M059J (cell line): Measurements from ENCODE around the gene CYP4V2. TPM values are rescaled to one million over a fixed set of nuclear protein-coding genes. Genes with fewer than 3 reads are reported as not detected.
A peak's percentile ranks its signal among the peaks of the same experiment; 100 is the strongest.

ENCODE experiments used
- DNase-seq: peaks from one replicate; pipeline ENCODE4 v3.0.0-alpha.2; 2012; ENCODE audit warnings: low read depth
- total RNA-seq: library from RNA; depleted of rRNA; stranded (reverse); fragments of >200 nt; shearing (Covaris generic); gene quantifications from 2 replicates; pipeline ENCODE4 v1.2.3, GENCODE V29; 2014

CYP4V2 gene
- total RNA-seq, 1 experiment from 2014 or later, result 1.5 TPM

DNA sequence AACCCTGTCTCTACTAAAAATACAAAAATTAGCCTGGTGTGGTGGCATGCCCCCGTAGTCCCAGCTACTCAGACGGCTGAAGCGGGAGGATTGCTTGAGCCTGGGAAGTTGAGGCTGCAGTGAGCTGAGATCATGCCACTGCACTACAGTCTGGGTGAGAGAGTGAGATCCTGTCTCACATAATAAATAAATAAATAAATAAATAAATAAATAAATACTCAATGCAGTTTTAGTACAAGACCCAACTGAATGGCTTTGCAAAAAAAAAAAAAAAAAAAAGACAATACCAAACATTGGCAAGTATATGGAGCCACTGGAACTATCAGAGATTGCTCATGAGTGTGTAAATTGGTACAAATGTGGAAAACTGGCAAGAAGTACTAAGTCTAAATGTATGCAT lies 3.3 kb upstream of the CYP4V2 start:
- DNase-seq, result no peak

DNA sequence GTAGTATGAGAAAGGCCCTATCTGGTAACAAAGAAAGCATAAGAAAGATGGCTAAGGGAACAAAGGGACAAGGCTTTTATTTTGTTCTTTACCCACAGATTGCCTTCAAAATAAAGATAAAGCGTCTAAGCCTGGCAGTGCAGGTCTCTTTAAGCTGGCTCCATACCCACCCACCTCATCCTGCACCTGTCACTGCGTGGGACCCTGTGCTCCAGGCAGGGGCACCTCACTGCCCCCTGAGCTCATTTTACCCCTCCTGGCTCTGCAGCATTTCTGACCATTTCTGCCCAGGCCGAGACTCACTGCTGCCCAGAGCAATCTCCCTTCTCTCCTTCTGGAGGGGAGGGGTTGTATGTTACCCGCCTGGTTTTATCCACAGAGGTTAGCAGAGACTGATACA lies 1.7 kb upstream of the CYP4V2 start:
- no peak for DNase-seq

DNA sequence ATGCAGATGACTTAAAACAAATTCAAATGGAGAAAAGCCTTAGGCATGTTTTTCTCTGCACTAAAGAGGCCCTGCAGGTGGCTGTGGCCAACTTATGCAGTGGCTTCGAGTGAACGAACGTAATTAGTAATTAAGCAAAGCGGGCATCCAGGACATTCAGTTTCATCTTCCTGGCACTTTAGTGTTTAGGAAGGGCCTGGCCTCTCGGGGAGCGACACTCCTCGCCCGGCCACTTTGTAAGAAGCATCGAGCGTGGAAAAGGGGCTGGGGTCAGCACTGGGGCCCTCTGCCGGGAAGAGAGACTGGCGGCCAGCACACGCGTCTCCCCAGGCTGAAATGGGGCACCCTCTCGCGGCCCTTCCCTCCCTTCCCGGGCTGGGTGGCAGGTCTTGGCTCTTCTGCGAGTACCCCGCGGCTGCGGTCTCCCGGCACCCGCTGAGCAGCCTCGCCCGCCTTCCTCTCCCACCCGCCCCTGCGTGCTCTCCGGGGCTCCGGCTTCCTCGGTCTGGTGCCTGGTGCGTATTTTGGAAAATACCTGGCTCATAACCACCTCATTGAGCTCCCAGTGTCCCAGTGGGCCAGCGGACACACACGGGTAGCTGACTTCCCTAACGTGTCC lies 677 bp upstream of the CYP4V2 start:
- DNase-seq, result peak; percentile 11

DNA sequence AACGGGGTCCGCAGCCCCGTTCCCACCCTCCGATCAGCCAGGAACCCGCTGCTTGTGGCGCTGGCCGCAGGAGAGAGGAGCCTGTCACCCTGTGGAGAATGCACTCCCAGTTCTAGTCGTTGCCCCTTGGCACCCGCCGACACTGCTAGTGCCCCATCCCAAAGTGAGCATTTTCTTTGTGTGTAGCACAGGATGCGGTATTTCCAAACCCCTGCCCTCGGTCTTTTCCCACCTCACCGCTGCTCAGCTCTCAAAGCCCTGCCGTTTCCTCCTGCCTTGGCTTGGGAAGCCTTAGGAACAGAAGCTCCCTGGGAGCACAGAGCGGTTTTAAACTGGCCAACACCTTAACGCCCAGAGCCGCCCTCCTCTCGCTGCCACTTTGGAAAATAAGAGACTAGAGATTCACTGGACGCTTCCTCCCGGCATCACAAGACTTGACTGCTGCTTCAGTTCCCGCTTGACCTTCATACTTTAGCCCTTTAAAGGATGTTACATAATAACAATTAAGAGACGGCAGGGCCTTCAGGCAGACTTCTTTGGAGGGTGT lies 772 bp downstream of the CYP4V2 start:
- peak; percentile 17 for DNase-seq

DNA sequence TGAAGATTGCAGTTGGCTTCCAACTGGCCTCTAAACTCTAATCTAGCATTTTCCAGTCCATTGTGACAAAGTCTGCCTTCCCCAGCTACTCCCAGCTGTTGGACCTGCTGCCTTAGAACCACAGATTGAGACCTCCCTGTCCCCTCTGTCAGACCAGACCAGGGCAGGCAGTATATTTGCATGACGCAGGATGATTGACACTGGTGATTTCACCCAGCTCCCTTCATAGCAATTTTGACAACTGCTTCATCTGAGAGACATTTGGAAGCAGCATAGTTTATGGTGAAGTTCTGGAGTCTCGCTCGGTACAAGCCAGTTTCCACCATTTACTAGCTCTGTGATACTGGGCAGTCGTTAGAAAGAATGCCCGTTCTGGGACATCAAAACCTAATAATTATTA lies 2.5 kb downstream of the CYP4V2 start:
- DNase-seq, result no peak

DNA sequence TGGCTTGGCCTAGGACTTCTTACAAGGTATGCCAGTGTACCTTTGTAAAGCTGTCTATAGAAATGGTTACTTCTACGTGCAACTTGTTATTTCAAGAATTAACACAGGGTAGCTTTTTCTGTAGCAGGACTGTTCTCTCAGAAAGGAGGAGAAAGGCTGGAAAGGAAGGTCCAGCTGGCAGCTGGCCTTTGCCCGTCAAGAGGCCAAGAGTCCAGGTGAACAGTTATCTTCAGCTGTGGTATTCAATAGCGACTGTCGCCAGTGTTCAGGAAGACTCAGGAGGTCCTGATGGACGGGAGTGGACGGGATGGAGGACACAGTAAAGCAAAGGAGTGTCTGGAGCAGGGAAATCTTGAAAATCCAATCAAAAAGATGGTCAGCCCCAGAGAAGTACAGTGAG lies 4.7 kb downstream of the CYP4V2 start:
- no peak for DNase-seq

DNA sequence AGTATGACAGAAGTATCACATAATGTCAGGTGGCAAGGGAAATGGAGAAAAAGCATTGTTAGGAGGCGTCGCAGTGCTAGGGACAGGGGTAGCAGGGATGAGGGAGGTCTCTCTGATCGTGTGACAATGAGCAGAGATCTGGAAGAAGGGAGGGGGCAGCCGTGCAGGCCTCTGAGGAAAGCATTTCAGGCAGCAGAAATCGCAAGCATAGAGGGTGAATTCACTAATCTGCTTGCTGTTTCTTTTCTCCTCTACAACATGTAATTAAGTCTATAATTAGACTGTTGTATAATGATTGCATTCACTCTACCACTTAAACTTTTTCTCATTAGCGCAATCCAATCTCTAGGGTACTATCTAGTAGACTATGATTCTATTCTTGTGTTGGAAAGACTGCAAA lies 9.1 kb downstream of the CYP4V2 start:
- DNase-seq, result no peak

DNA sequence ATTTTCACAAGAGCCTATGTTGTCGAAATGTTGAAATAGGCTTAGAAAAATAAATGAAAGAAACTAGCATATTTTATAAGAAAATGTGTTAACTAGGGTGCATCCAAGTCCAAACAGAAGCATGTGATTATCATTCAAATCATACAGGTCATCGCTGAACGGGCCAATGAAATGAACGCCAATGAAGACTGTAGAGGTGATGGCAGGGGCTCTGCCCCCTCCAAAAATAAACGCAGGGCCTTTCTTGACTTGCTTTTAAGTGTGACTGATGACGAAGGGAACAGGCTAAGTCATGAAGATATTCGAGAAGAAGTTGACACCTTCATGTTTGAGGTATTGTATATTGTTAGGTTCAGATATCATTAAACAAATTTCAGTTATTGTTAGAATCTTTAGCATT lies 9.6 kb downstream of the CYP4V2 start:
- no peak for DNase-seq

DNA sequence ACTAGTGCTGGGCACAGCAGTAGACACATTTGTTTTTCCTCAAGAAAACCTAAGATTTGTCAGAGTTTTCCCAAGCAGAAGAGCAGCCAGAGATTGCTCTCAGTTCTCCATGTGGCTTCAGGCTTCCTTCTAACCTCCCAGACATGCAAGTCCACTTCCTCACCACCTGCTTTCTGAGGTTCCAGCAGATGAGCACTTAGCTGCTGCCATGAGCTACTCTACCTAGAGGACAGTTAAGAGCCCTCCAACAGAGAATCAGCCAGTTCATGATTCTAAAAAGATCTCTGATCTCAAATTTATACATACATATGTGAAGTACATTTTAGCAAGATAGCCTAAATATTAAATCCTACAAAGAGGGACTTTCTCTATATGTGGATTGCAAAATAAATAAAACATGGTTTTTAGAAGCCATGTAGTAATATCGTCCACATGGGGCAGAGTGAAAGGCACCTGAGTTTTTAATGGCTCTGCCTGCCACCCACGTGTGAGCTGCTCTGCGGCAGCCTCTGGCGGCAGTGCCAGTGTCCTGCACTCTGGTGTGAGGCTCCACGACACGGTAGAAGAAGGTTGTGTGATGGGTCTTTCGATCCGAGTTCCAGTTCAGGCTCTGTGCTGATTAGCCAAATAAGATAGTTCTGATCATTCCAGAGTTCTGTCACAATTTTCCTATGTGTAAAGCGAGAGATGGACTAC lies 10.3 kb downstream of the CYP4V2 start:
- DNase-seq, result peak; percentile 4

DNA sequence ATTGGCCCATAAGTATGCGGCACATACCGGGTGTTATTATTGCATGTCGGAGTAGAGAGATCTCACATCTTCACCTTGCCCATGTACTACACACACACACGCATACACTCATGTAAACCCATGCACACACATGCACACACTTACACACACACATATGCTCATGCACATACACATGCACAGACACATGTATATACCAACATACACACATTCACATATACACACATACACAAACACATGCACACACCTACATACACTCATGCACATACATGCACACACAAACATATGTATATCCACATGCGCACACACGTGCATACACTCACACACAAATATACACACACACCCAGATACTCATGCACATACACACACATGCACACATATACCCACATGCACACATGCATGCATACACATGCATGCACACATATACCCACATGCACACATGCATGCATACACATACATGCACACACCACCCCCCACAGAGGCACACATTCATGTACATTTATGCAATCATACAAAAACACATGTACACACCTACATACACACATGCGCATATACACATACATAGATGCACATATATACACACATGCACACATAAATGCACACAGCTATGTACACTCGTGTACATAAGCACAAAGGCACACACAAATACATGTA lies 11.2 kb downstream of the CYP4V2 start:
- DNase-seq, result no peak

DNA sequence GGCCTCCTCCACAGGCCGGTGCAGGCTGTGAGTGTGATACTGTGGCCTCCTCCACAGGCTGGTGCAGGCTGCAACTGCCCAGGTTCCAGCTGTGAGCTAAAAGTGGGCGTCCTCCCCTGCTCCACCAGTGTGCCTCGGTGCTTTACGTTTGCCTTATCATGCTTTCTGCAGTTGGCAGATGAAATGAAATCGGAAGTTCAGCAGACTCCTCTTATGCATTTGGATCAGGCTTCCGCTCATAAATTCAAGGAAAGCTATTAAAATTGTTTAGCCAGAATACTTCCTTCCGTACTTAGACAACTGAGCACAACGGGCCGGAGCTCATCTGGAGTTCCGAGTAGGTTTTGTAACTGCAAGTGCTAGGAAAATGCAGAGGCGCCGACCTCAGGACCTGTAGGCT lies 12.0 kb downstream of the CYP4V2 start:
- no peak for DNase-seq

DNA sequence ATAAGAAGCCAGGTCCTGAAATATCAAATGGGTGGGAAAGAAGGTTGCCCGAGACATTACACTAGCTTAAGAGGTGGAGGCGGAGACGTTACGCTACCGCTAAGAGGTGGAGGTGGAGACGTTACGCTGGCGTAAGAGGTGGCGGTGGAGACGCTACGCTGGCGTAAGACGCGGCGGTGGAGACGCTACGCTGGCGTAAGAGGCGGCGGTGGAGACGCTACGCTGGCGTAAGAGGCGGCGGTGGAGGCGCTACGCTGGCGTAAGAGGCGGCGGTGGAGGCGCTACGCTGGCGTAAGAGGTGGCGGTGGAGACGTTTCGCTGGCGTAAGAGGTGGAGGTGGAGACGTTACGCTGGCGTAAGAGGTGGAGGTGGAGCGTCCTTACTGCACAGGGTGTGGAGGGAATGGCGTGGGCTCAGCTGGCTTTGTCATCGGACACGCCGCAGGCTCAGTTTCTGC lies 12.8 kb downstream of the CYP4V2 start:
- no peak for DNase-seq

DNA sequence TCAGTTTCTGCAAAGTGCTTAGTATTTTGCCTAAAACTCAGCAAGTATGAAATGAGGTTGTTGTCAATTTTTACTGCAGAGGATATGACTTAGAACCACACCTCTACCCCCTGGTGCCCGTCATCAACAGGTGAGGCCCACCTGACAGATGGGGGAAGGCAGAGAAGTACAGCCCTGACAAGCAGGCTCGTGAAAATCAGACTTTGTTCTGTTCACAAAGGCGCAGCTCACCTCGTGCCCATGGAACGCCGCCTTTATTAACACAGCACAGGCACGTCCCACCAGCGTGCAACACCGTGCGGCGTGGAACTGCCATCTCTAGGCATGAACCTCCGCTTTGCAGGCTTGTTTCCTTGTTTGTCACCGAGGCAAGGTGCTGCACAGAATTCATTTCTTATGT lies 13.3 kb downstream of the CYP4V2 start:
- DNase-seq, result no peak

DNA sequence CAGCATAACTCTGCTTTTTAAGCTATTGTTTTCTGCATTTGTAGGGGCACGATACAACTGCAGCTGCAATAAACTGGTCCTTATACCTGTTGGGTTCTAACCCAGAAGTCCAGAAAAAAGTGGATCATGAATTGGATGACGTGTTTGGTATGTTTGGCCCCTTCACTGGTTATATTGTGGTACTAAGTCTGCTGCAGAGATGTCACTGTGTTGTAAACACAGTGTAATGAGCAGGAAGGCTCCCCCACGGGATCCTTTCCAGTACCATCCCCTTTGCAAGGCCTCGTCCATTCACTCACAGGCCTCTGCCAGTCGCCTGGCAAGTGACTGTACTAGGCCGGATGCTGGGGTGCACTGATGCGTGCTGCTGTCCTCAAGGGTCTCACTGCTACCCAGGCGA lies 13.8 kb downstream of the CYP4V2 start:
- DNase-seq, result no peak

DNA sequence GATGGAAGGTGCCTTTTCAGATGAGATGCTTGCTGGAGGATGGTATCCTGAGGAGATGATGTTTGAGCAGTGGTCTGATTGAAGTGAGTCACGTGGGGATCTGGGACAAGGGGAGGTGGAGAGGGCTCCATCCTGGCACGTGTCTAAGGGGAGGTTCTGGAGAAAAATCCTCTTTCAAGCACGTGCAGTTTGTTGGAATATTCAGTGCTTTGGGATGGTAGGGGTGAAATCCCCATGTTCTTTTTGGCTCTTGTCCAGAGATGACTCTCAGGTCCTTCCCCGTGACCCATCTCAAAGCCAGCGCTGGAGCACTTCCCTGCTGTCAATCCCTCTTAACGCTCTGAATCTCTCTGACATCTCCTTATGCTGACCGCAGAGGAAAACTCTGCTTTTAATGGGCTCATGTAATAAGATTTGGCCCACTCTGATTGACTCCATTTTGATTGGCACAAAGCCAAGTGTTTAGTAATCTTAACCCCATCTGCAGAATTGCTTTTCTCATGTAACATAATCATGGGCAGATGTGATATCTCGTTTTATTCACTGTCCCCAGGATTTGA lies 25.2 kb downstream of the CYP4V2 start:
- no peak for DNase-seq

DNA sequence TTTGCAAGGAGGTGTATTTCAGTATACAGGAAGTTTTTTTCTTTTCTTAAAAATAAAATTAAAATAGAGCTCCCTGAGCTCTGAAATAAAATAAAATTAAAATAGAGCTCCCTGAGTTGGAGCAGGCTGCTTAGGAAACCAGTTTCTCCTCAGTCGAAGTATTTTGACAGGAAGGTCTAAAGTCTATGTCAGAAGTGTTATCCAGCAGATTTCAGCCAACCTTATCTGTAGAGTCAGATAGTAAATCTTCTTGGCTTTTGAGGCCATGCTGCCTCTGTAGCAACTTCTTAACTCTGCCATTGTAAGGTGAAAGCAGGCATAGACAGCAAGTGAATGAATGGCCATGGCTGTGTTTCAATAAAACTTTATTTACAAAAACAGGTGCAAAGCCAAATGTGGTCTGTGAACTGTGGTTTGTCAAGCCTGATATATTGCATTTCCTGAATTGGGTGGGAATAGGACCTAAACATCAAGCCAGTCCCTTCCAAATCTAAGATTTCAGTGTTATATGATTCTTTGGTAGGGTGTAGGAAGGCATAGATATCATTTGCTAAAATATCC lies 26.4 kb downstream of the CYP4V2 start:
- DNase-seq, result no peak

DNA sequence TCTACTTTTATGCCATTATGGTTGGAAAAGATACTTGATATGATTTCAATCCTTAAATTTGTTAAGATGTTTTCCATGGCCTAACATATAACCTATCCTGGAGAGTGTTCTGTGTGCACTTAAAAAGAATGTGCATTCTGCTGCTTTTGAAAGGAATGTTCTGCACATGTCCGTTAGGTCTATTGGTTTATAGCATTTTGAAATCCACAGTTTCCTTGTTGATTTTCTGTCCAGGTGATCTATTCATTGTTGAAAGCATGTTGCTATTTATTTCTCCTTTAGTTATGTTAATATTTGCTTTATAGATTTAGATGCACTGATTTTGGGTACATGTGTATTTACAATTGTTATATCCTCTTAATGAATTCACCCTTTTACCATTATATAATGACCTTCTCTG lies 30.3 kb downstream of the CYP4V2 start:
- no peak for DNase-seq

DNA sequence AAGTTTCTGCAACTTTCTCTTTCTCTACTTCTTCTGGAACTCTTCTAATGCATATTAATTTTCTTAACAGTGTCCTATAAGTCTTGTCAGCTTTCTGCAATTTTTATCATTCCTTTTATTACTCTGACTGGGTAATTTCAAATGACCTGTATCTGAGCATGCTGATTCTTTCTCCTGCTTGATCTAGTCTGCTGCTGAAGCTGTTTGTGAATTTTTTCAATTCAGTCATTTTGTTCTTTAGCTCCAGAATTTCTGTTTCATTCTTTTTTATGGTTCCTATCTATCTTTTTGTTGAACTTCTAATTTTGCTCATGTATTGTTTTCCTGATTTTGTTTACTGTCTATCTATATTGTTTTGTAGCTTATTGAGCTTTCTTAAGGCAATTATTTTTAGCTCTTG lies 34.5 kb downstream of the CYP4V2 start:
- DNase-seq, result no peak

DNA sequence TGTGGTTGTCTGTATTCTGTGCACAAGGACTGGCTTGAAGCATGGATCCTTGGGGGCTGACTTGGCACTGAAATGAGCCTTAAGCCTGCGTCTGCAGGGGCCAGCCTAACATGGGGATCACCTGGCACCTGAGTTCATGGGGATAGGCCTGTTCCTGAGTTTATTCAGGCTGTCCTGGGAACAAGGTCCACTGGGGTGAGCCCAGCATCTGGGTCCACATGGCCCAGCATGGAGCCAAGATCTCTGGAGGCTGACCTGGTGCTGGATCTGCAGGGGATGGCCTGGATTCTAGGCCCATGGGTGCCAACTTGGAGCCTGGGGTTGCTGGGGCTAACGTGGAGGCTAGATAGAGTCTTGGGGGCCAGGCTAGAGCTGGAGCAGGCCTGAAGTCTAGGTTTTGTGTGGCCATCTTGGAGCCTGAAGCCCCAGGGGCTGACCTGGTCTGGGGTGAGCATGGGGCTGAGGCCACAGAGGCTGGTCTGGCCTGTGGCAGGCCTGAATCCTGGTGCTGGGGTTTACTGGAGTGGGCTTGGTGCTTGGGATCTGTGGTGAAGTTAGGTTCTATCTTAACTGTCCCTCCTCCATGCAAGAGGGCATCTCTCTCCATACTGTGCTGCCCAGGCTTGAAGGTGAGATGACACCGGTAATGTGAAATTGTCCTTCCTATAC lies 35.3 kb downstream of the CYP4V2 start:
- DNase-seq, result no peak

DNA sequence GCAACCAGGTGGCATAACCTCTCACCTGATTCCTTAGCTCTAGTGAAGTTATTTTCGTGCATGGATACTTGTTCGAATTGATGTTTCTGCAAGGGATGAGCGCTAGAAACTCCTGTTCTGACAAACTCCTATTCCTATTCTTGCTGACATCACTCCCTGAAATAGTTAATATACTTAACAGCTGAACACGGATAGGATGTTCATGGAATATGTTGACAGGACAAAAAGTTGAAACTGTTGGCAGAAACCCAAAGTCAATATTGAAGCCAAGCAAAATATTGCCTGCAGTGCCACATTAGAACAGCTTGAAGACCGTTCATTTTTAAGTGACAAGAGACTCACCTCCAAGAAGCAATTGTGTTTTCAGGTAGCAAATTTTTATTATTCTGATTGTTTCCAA lies 35.9 kb downstream of the CYP4V2 start, which contains the start of gene KLKB1:
Gene KLKB1, plus strand, starts transcription at position 287 of the 400 bp plus-strand sequence. CDS start 689 bp downstream, outside the sequence.
- DNase-seq, result peak; percentile 3

DNA sequence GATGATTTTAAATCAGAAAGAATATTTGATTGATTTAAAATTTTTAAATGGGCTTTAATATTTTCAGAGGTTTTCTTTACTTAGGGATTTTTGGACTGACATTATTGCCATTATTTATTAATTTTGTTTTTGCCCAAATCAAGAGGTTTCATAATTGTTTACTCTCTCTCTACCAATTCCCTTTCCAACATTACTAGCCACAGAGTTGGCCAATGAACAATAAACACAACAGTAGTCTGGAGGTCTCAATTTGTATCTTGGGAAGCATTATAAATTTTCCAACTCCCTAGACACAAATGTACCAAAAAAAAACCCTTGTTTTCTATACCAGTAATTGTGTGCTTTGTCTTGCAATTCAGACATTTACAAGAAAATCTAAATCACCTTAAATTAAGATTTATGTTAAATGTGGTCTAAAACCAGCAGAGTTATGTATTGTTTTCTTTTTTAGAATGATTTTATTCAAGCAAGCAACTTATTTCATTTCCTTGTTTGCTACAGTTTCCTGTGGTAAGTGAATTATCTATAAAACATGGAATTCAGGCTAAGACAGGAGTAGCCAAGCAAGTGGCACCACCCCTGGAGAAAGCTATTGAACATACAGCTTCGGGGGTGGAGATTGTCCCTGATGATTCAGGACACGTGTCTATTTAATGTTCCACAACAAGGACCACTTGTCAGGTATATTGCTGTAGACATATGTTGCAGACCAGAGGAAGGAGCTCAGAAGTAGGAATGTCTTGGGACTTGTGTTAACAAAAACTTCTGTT lies 36.6 kb downstream of the CYP4V2 start:
- DNase-seq, result peak; percentile 3
